Endothelial cell of umbilical vein (primary cell): ENCODE measurements around the gene SPTB.
A peak's percentile ranks its signal among the peaks of the same experiment; 100 is the strongest.

Experiments used
- CTCF ChIP-seq, 2 donors: IDR thresholded peaks; 1 replicate in 1 of 2; 2 replicates in 1 of 2; pipeline ENCODE4 v1.5.1; 2011; ENCODE audit warnings: low read length in 2 of 2, mild to moderate bottlenecking in 2 of 2, moderate library complexity in 2 of 2, control low read depth in 1 of 2, inconsistent platforms in 1 of 2, low read depth in 1 of 2; ENCODE audit not compliant: insufficient read depth in 1 of 2; ENCODE audit errors: extremely low read depth in 1 of 2
- EZH2 ChIP-seq: IDR thresholded peaks from 2 replicates; pipeline ENCODE4 v1.6.1; 2012; ENCODE audit warnings: borderline replicate concordance, low read depth, mild to moderate bottlenecking, moderate library complexity, low read length, inconsistent platforms; ENCODE audit not compliant: severe bottlenecking
- POLR2A ChIP-seq: IDR thresholded peaks from 2 replicates; pipeline ENCODE4 v1.6.1; 2012; ENCODE audit warnings: low read depth, mild to moderate bottlenecking, control low read depth, low read length

GRCh38 chr14:64879635-64880220 lies at the start of gene SPTB:
- TF ChIP-seq CTCF (IDR thresholded peaks at IDR 0.05; ENCODE audit: extremely low read depth in 1 of 2, insufficient read depth in 1 of 2, low read depth in 1 of 2, low read length in 2 of 2) (no peak), POLR2A (no peak), EZH2 (peak; percentile 16)
